WTC11 (cell line): ENCODE data around the gene RGS6.

ENCODE experiments used
- CTCF ChIP-seq: fragments of 200-600 bp; IDR thresholded peaks from 2 replicates; pipeline ENCODE4 v1.8.0; 2022; ENCODE audit warnings: antibody characterized with exemption
- RELA ChIP-seq: sonication (generic); formaldehyde crosslinking; IDR thresholded peaks from 2 replicates; pipeline ENCODE4 v1.8.1; 2022; ENCODE audit warnings: missing genetic modification reagents, mild to moderate bottlenecking, borderline replicate concordance
- SP1 ChIP-seq: sonication (generic); formaldehyde crosslinking; conservative IDR thresholded peaks from 2 replicates; pipeline ENCODE4 v1.8.1; 2022; ENCODE audit warnings: missing genetic modification reagents
- TCF7 ChIP-seq: sonication (generic); formaldehyde crosslinking; IDR thresholded peaks from 2 replicates; pipeline ENCODE4 v1.8.0; 2022; ENCODE audit warnings: mild to moderate bottlenecking, low read depth, missing genetic modification reagents, moderate library complexity
- TEAD1 ChIP-seq: sonication (generic); formaldehyde crosslinking; IDR thresholded peaks from 2 replicates; pipeline ENCODE4 v1.8.0; 2022; ENCODE audit warnings: mild to moderate bottlenecking, missing genetic modification reagents

- TF ChIP-seq CTCF, result no peak
- no peak for TF ChIP-seq TCF7 (CRISPR knock-in tag)
- TF ChIP-seq TEAD1 (CRISPR knock-in tag), result no peak
- no peak for TF ChIP-seq RELA (CRISPR knock-in tag)
- TF ChIP-seq SP1 (CRISPR knock-in tag), result no peak
Measured at GRCh38 chr14:72535485-72535884, 603.3 kb downstream of the RGS6 start.
